Activated T-cell treated with anti-CD3 and anti-CD28 coated beads, Interleukin-2, amount 50 U/mL, for 48 hours (primary cell): ENCODE data around the gene GRIK5.
"Not testable (repeated sequence)": the region's sequence is repeated elsewhere in the genome, so short reads cannot be mapped to it uniquely, and the experiment has no call there.

Experiments used
- DNase-seq, 2 experiments: peaks; one replicate each; pipeline ENCODE4 v3.0.0-alpha.2; 2020

Gene GRIK5

GRCh38 chr19:42006569-42006968 lies 63.4 kb downstream of the GRIK5 start:
- no peak for DNase-seq

- DNase-seq = no peak
Observed at GRCh38 chr19:42005504-42005903, 64.5 kb downstream of the GRIK5 start.

- DNase-seq = no peak
Observed at GRCh38 chr19:42003506-42004294, 66.3 kb downstream of the GRIK5 start.

GRCh38 chr19:41999878-42000208 lies 70.2 kb downstream of the GRIK5 start:
- no peak for DNase-seq

- peak in 1 of 2 experiments; percentile 32 for DNase-seq
Observed at GRCh38 chr19:41999071-41999877, 70.7 kb downstream of the GRIK5 start.

- peak; percentile 73 to 79 for DNase-seq
Observed at GRCh38 chr19:41998246-41999020, 71.6 kb downstream of the GRIK5 start.

GRCh38 chr19:41997851-41998229 lies 72.2 kb downstream of the GRIK5 start:
- peak; percentile 30 to 31 for DNase-seq

- peak; percentile 55 to 67 for DNase-seq
Observed at GRCh38 chr19:41997121-41997850, 72.7 kb downstream of the GRIK5 start.

GRCh38 chr19:41995959-41996797 lies 73.8 kb downstream of the GRIK5 start:
- DNase-seq = peak in 1 of 2 experiments; percentile 24

- peak in 1 of 2 experiments; percentile 23 for DNase-seq
Observed at GRCh38 chr19:41994994-41995958, 74.7 kb downstream of the GRIK5 start.

- no peak for DNase-seq
Observed at GRCh38 chr19:41994521-41994971, 75.5 kb downstream of the GRIK5 start.

GRCh38 chr19:41993612-41994483 lies 76.2 kb downstream of the GRIK5 start, which contains the start of gene ATP1A3:
TSS of gene ATP1A3 (minus strand) at chr19:41994230. CDS start at chr19:41994076, 154 bp downstream.
- DNase-seq = peak; percentile 75 to 78

- DNase-seq = not testable (repeated sequence)
Observed at GRCh38 chr19:41991925-41992569, 78.0 kb downstream of the GRIK5 start.

- DNase-seq = no peak
Observed at GRCh38 chr19:41991025-41991424, 79.0 kb downstream of the GRIK5 start.

GRCh38 chr19:41990615-41991014 lies 79.4 kb downstream of the GRIK5 start:
- no peak for DNase-seq

- no peak for DNase-seq
Observed at GRCh38 chr19:41990028-41990427, 80.0 kb downstream of the GRIK5 start.

GRCh38 chr19:41988947-41989346 lies 81.1 kb downstream of the GRIK5 start:
- DNase-seq = no peak

GRCh38 chr19:41987141-41987860 lies 82.7 kb downstream of the GRIK5 start:
- no peak for DNase-seq
